ENCODE measurements around the gene RYR1.

- TF ChIP-seq EZH2phosphoT487 (IDR thresholded peaks at IDR 0.05; ENCODE audit: borderline replicate concordance) (no peak), CTCF (conservative IDR thresholded peaks at IDR 0.05; ENCODE audit: low read length) (no peak)
Observed at GRCh38 chr19:38523319-38523718, 89.8 kb downstream of the RYR1 start.

Measured in Loucy (cell line).